SK-N-DZ (cell line): ENCODE results near the gene FLII. TPM values are rescaled to one million over a fixed set of nuclear protein-coding genes. Genes with fewer than 3 reads are reported as not detected.
"Not testable (repeated sequence)": the region's sequence is repeated elsewhere in the genome, so short reads cannot be mapped to it uniquely, and the experiment has no call there.

Experiments
- DNase-seq: peaks from one replicate; pipeline ENCODE4 v3.0.0-alpha.2; 2015; ENCODE audit warnings: low spot score
- polyA plus RNA-seq, 2 experiments: library from polyadenylated mRNA; depleted of rRNA; stranded (reverse); fragments of >200 nt; gene quantifications; 2 replicates each; pipeline ENCODE4 v1.2.3, GENCODE V29; 2014

The FLII gene
- 45.9 and 54.5 TPM in 2 replicates for polyA plus RNA-seq (2014; cell fraction: cytosol; rRNA removed)
- 158 and 200 TPM in 2 replicates for polyA plus RNA-seq (2014; cell fraction: nucleus; rRNA removed)

DNA sequence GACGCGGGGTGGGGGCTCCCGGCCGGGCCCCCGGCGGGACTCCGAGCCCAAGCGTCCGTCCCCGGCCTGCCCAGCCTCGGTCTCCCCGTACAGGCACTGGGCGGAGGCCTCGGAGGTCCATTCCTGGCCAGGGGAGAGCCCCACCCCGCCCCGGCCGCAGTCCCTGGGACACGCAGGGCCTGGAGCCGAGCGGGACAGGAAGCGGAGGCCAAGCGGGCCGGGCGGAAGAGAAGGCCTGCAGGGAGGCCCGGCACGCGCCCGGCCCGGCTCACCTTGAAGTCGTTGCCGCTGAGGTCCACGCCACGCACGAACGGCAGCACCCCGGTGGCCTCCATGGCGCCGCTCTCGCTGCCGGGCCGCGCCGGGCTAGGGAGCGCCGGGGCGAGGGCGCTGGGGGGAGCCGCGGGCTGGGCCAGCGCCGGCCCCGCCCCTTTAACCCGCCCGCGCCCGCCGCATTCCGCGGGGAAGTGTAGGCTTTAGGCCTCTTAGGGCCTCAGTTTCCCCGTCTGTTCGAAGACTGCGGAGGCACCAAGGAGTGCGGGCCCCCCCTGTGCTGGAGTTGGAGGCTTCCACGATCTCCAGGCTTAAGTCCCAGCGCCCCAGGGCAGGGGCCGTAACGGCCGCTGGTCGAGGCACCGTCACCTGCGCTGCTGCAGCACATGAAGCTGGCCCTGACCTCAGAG is at the start of gene FLII:
Gene FLII (minus strand): TSS at position 383 of the 683 bp plus-strand sequence. CDS start 48 bp downstream, at position 335.
- no peak for DNase-seq

DNA sequence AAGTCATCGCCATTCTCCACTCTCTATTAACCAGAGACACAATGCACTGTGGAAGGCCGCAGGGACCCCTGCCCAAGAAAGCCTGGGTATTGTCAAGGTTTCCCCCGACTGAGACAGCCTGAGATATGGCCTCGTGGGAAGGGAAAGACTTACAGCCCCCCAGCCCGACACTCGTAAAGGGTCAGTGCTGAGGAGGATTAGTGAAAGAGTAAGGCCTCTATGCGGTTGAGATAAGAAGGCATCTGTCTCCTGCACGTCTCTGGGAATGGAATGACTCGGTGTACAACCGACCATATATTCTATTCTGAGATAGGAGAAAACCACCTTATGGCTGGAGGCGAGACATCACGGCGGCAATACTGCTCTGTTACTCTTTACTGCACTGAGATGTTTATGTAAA is 44.7 kb upstream of the FLII start:
- not testable (repeated sequence) for DNase-seq

DNA sequence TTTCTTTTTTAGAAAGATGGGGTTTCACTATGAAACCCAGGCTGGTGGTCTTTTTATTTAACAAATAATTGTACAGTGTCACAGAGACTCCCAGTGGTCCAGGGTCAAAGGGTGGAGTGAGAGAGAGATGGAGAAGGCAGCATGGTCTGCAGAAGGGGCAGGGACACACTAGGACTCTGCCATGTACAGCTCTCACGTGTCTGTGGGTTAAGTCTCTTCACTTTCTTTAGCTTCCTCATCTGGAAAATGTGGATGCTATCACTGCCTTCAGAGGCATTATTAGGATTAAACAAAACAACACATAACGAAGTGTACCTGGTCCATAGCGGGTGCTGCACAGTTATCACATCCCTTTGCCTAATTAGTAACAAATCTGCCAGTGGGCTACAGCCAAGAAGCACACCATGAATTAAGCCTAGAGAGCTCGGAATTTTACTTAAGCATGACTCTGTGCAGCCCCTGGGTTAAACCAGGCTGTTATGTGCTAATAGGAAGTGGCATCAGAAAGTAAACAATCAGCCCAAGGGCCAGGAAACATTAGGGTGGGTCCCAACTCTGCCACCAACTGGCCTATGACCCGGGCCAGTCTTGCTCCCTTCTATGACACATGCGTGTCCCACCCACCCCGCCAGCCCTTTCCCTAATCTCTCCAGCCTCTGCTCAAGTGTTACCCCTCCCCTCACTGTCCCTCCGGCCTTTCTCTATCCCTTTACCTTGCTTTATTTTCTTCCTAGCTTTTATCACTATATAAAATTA is 42.4 kb upstream of the FLII start:
- no peak for DNase-seq

DNA sequence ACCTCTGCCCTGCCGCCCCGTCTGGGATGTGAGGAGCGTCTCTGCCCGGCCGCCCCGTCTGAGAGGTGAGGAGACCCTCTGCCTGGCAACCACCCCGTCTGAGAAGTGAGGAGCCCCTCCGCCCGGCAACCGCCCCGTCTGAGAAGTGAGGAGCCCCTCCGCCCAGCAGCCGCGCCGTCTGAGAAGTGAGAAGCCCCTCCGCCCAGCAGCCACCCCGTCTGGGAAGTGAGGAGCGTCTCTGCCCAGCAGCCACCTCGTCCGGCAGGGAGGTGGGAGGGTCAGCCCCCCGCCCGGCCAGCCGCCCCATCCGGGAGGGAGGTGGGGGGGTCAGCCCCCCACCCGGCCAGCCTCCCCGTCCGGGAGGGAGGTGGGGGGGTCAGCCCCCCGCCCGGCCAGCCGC is 39.5 kb upstream of the FLII start:
- not testable (repeated sequence) for DNase-seq

DNA sequence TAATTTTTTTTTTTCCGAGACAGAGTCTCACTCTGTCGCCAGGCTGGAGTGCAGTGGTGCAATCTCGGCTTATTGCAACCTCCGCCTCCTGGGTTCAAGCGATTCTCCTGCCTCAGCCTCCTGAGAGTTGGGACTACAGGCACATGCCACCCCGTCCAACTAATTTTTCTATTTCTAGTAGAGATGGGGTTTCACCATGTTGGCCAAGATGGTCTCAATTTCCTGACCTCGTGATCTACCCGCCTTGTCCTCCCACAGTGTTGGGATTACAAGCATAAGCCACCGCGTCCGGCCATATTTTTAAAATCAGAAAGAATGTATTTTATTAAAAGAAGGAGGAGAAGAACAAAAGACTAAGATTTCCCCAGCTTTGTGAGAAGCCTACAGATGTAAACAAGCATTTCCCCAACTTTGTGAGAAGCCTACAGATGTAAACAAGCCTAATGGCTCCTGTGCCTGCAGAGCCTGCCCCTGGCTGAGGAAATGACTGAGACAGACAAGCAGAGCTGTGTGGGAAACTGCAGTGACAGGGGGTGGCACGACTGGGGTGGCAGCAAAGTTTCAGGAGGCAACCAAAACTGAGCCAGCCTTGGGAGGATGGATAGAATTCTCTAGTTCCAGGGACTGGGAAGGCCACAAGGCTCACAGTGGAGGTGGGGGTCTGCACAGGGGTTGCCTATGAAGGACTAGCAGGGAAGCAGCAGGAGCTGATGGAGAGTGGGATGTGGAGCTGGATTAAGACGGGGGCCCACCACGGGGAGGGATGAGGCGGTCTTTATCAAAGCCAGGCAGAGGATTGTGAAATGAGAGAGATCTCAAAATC is 33.4 kb upstream of the FLII start:
- no peak for DNase-seq

GRCh38 chr17:18285296-18285695 is 26.8 kb upstream of the FLII start:
- no peak for DNase-seq

DNA sequence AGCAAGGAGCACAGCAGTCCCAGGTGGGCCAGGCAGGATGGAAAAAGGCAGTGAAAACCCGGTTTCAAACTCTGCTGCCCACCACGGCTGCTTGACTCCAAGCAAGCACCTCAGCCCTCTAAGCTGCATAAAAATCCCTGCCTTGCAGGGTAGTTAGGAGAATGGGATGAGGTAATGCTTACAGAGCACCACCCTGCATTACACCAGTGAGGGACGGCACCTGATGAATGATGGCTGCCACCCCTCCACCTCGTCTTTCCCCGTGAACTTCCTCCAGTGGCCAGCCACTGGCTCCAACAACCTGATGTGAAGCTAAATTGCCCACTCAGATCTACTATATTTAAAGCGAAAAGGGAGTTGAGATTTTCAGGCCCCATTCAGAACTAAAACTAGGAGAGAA is 23.2 kb upstream of the FLII start:
- DNase-seq: no peak

DNA sequence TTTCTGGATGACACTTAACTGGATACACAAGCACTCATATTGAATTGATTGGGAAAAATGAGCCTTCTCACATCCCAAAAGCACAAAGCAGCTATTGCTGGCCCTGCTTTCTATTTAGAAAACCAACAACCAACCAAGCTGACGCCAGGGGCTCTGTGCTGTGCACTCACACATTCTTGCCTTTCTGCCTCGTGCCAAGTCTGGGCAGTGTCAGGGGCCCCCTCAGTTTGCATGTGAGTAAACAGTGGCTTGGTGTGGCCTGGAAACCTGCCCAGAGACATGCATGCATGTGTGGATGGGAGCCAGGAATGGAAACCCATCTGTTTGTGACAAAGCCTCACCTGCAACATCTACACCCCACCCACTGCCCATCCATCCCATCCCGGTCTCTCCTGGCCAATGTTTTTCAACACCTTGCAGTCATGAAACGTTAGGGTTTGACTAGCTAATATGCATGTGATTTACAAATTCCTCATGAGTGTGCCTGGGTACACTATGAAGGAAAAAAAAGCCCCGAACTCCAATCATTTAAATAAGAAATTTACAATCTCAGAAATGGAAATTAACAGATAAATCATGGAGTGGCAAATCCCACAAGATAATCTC is 22.3 kb upstream of the FLII start:
- DNase-seq: no peak

DNA sequence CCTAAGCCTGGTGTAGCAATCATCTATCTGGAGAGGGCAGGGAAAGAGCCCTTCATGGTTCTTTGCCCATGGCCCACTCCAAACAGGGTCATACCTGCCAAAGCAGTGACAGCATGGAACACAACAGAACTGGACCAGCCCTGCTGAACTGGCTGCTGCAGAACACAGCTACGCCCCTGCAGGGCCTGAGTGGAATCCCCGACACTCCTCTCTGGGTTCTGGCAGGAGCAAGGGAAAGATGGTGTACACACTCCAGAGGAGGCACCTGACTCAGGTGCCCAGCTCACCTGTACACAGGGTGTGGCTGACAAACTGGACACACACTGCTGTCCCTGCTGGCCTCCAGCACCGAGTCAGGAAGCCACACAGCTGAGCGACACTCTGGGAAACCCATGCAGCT is 21.7 kb upstream of the FLII start:
- no peak for DNase-seq

DNA sequence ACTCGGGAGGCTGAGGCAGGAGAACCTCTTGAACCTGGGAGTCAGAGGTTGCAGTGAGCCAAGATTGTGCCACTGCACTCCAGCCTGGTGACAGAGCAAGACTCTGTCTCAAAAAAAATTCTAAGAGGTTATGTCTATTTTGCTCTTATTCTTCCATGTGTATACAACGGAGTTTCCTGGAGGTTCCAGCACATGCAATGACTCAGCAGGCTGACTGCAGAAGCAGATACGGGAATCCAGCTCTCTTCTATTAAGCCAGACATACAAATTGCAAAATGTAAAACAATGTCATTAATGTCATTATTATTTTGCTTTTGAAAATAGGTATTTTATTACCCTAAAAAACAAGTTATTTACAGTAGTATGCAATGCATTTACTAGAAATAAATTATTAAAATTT is 20.3 kb upstream of the FLII start:
- DNase-seq: no peak

DNA sequence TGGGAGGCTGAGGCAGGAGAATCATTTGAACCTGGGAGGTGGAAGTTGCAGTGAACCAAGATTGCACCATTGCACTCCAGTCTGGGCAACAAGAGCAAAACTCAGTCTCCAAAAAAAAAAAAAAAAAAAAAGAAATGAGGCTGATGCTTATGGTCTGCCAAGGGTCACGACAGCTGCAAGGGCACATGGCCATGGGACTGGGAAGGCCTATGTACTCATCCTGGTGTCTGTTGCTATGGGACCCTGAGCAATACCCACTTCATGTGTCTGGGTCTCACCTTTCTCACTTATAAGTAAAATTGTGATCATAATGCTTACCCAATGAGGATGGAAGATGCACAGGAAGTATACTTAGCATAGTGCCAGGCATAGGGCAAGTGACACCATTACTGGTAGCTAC is 18.5 kb upstream of the FLII start:
- DNase-seq: no peak

DNA sequence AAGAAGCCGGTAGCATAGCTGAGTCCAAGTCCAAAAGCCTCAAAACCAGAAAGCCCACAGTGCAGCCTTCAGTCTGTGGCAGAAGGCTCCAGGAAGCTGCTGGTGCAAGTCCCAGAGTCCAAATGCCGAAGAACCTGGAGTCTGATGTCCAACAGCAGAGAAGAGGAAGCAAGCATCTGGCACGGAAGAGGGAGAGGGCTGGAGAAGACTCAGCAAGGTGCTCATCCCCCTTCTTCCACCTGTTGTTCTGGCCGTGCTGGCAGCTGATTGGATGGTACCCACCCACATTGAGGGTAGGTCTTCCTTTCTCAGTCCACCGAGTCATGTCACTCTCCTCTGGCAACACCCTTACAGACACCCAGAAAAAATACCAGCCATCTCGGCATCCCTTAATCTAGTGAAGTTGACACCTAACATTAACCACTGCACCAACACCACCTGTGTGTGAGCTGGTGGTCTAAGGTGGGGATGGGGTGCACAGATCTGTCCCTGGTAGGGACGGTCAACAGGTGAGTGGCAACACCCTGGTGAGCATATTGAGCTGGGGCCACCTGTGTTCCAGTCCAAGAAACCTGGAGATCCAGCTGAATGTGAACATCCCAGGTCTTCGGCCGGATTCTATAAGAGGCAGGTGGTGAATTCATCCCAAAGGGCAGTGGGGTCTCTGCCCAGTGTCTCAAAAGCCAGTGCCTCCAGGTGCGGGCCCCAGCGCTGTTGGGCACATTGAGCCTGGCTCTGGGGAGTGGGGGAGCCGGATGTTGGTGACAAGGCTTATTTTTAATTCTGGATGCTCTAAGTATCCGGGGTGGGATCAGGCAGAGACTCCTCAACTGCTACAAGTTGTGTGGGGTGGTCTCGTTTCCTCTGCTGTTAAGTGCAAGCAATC is 11.8 kb upstream of the FLII start:
- no peak for DNase-seq

- DNase-seq: peak; percentile 53
Measured at GRCh38 chr17:18267927-18268711, 9.6 kb upstream of the FLII start.

DNA sequence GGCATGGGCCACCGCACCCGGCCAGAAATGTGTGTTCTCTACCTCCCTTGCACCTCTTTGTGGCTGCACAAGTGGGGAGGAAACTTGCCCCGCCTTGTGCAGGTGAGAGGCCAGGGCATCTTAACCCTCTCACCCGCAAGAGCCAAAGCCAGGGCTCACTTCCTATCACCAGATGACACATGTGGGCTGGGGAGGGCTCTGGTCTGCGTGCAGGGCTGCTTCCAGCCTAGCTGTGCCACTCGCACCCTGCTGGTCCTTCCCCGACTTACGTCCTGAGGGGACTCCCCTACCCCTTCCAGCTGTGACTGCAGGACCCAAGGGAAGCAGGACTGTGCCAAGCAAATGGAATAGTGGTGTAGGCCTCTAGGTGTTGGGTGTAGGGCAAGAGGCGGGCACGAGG is 8.8 kb upstream of the FLII start:
- DNase-seq: no peak

GRCh38 chr17:18263885-18264682 is 5.5 kb upstream of the FLII start:
- DNase-seq: no peak

DNA sequence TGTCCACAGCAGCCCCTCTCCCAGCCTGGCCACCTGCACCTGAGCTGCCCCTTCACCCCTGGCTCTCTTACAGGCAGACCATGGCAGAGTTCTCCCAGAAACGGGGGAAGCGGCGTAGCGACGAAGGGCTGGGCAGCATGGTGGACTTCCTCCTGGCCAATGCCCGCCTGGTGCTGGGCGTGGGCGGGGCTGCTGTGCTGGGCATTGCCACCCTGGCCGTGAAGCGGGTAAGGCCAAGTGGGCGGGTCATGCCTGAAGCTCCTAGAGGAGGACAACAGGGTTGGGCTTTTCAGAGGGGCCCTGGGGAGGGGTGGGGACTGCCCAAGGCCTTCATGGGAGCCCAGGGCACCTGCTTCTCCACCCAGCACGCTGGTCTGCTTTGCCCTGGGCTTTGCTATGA is 4.1 kb upstream of the FLII start:
- no peak for DNase-seq

- no peak for DNase-seq
Measured at GRCh38 chr17:18262111-18262510, 3.6 kb upstream of the FLII start.

GRCh38 chr17:18261659-18262058 is 3.1 kb upstream of the FLII start:
- no peak for DNase-seq

DNA sequence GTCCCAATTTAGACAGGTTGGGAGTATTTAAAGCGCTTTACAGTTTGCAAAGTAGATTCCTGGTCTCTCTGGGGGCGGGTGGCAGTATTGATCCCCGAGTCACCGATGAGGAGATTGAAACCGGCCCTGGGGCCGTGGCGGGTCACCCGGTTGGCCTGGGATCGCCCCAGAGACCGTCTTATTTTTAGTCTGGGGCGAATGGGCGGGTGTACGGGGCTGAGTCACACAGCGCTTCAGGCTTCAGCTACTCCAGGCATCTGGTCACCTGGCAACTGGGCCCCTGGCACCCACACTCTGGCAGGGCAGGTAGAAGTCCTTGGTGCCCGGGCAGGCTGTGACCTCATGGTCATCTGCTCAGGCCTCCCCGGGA is 2.6 kb upstream of the FLII start:
- DNase-seq: no peak
